ENCODE data around the gene AMN1. TPM values are rescaled to one million over a fixed set of nuclear protein-coding genes. Genes with fewer than 3 reads are reported as not detected.
"Not testable (repeated sequence)": the region's sequence is repeated elsewhere in the genome, so short reads cannot be mapped to it uniquely, and the experiment has no call there.

AMN1 gene
- total and polyA plus RNA-seq, 4 donors = 22.3 to 43.9 (median 39.7) TPM

DNA sequence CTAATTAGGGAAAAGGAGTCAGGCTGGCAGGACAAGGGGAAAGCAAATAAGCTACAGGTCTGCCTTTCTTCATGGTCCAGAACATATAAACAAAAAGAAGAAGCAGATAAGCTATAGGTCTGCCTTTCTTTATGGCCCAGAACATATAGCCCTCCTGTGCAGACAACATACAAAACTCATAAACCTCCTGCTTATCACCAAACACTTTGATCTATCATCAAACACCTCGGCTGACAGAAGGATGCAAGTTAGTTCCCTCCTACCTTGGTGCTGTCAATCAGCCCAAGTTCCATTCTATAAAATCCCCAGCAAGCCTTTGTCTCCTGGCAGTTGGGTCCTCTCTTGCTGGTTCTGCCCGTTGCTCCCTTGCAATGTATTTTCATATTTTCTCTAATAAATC is 23.2 kb downstream of the AMN1 start:
- Histone ChIP-seq H3K4me1 (ENCODE audit: control insufficient read depth, insufficient read depth, low read length) (no peaks in the 10 kb centered on the region), H3K27me3 (ENCODE audit: control insufficient read depth, insufficient read depth, low read length) (no peaks in the 10 kb centered on the region), H3K27ac (ENCODE audit: low read depth, low read length) (no peak overlapping the region), H3K4me3 (ENCODE audit: low read depth, low read length) (no peak overlapping the region), H3K9me3 (ENCODE audit: control insufficient read depth, insufficient read depth, low read length) (no peaks in the 10 kb centered on the region), H3K36me3 (ENCODE audit: control insufficient read depth, insufficient read depth, low read length) (peaks cover 4% of the 10 kb centered on the region)
- WGBS (ENCODE audit: insufficient coverage) = 91% methylated on average over 2 of the region's 2 CpGs
- no peak for DNase-seq (ENCODE audit: low read depth in 4 of 6, low spot score in 6 of 6)

DNA sequence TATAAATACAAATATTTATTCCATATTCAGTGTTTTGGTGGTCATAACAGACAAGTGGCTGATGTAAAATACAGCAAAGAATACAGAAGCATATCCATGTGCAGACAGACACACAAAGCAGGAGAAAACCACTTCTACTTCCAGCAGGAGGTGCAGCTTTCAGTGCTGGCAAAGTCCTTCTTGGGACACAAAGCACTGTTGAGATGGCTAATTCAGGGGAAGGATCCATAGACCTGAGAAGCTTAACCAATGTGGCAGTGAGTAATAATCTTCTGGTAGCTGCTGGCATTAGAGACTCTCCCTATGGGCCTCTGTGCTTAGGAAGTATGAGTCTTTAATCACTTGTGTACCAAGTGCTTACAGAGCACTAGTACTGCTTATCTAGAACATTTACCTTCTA is 26.8 kb downstream of the AMN1 start:
- peak in 1 of 6 donors; percentile 14 for DNase-seq (ENCODE audit: low read depth in 4 of 6, low spot score in 6 of 6)
- Histone ChIP-seq H3K4me3 (ENCODE audit: low read depth, low read length) (no peak overlapping the region), H3K27ac (ENCODE audit: low read depth, low read length) (no peak overlapping the region), H3K4me1 (ENCODE audit: control insufficient read depth, insufficient read depth, low read length) (no peaks in the 10 kb centered on the region), H3K36me3 (ENCODE audit: control insufficient read depth, insufficient read depth, low read length) (peaks cover 10% of the 10 kb centered on the region), H3K27me3 (ENCODE audit: control insufficient read depth, insufficient read depth, low read length) (no peaks in the 10 kb centered on the region), H3K9me3 (ENCODE audit: control insufficient read depth, insufficient read depth, low read length) (no peaks in the 10 kb centered on the region)

DNA sequence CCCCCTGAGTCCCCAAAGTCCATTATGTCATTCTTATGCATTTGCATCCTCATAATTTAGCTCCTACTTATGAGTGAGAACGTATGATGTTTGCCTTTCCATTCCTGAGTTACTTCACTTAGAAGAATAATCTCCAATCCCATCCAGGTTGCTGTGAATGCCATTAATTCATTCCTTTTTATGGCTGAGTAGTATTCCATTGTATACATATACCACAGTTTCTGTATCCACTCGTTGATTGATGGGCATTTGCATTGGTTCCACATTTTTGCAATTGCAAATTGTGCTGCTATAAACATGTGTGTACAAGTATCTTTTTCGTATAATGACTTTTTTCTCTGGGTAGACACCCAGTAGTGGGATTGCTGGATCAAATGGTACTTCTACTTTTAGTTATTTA is 38.9 kb downstream of the AMN1 start:
- H3K4me1 ChIP-seq (ENCODE audit: control insufficient read depth, insufficient read depth, low read length); H3K9me3 ChIP-seq (ENCODE audit: control insufficient read depth, insufficient read depth, low read length); DNase-seq (ENCODE audit: low read depth in 4 of 6, low spot score in 6 of 6); H3K27me3 ChIP-seq (ENCODE audit: control insufficient read depth, insufficient read depth, low read length); H3K27ac ChIP-seq (ENCODE audit: low read depth, low read length); H3K4me3 ChIP-seq (ENCODE audit: low read depth, low read length): not testable (repeated sequence)
- peaks cover 31% of the 10 kb centered on the region for H3K36me3 ChIP-seq (ENCODE audit: control insufficient read depth, insufficient read depth, low read length)
- WGBS (ENCODE audit: insufficient coverage) = no CpG with 5 or more reads among the region's 3 CpGs

DNA sequence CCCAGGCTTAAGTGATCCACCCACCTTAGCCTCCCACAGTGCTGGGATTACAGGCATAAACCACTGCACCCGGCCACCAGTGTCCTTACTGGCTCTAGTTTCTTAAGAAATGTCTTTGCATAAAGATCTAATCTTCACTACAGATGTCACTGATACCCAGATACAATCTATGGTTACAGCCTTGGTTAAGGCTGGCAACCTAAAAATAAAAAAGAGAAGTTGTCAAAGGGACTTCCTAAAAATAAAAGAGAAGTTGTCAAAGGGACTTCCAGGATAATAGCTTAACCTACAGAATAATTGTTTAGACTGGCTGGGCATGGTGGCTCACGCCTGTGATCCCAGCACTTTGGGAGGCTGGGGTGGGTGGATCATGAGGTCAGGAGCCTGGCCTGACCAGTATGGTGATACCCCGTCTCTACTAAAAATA is 41.7 kb downstream of the AMN1 start:
- Histone ChIP-seq H3K9me3 (ENCODE audit: control insufficient read depth, insufficient read depth, low read length) (peaks cover 9% of the 10 kb centered on the region), H3K27ac (ENCODE audit: low read depth, low read length) (no peak overlapping the region), H3K4me3 (ENCODE audit: low read depth, low read length) (no peak overlapping the region), H3K27me3 (ENCODE audit: control insufficient read depth, insufficient read depth, low read length) (no peaks in the 10 kb centered on the region), H3K36me3 (ENCODE audit: control insufficient read depth, insufficient read depth, low read length) (peaks cover 24% of the 10 kb centered on the region), H3K4me1 (ENCODE audit: control insufficient read depth, insufficient read depth, low read length) (no peaks in the 10 kb centered on the region)
- WGBS (ENCODE audit: insufficient coverage) = no CpG with 5 or more reads among the region's 3 CpGs
- no peak for DNase-seq (ENCODE audit: low read depth in 4 of 6, low spot score in 6 of 6)

DNA sequence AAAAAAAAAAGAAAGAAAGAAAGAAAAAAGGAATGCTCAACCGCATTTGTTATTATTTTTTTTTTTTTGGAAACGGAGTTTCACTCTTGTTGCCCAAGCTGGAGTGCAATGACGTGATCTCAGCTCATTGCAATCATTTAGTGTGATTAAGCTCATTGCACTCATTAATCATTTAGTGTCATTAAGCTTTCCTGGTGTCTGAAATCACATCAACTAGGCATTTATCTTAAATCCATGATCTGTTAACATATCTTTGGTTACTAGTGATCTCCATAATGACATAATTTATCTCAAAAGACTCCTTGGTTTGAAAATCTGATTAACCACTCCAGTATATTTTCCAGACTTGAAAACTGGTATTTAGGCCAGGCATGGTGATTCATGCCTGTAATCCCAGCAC is 43.0 kb downstream of the AMN1 start:
- no peaks in the 10 kb centered on the region for H3K27me3 ChIP-seq (ENCODE audit: control insufficient read depth, insufficient read depth, low read length)
- no peaks in the 10 kb centered on the region for H3K4me1 ChIP-seq (ENCODE audit: control insufficient read depth, insufficient read depth, low read length)
- H3K36me3 ChIP-seq (ENCODE audit: control insufficient read depth, insufficient read depth, low read length) = peaks cover 22% of the 10 kb centered on the region
- no peak overlapping the region for H3K27ac ChIP-seq (ENCODE audit: low read depth, low read length)
- WGBS (ENCODE audit: insufficient coverage) = no CpG with 5 or more reads among the region's 3 CpGs
- peaks cover 9% of the 10 kb centered on the region for H3K9me3 ChIP-seq (ENCODE audit: control insufficient read depth, insufficient read depth, low read length)
- H3K4me3 ChIP-seq (ENCODE audit: low read depth, low read length) = no peak overlapping the region
- DNase-seq (ENCODE audit: low read depth in 4 of 6, low spot score in 6 of 6) = no peak

DNA sequence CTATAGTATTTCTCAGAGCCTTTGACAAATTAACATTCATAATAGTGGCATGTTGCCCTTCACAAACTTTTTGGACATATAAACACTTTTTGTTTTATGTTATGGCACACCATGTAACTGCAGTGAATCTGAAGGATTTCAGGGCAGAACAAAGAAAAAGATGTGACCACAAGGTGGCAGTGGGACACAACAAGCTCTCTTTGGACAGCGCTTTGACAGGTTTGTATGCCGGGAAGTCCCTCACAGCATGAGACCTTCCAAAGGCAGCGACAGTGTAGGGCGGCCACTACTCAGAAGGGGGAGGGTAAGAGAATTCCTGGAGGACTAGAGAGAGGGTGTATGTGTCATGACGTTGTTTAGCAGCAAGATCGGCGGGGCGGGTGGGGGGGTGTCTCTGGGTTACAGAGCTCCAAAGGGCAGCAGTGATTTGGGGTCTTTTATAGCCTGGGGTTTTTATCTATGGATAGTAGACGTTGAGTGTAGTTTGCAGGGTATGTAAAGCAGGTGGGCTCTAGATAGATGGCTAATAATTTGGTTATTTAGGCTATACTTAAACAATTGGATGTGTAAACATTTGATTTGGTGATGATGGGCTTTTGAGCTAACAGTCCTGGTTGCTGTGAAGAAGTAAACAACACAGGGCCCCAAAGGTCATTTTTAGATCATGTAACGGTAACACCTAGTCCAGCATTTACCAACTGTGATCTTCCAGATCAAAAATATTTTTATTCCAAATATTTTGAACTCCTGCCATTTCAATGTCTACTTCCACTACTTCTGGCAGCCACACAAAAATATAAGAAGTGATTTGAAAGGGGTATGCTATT is 46.5 kb downstream of the AMN1 start:
- Histone ChIP-seq H3K4me1 (ENCODE audit: control insufficient read depth, insufficient read depth, low read length) (no peaks in the 10 kb centered on the region), H3K36me3 (ENCODE audit: control insufficient read depth, insufficient read depth, low read length) (peaks cover 11% of the 10 kb centered on the region), H3K27me3 (ENCODE audit: control insufficient read depth, insufficient read depth, low read length) (no peaks in the 10 kb centered on the region), H3K27ac (ENCODE audit: low read depth, low read length) (no peak overlapping the region), H3K4me3 (ENCODE audit: low read depth, low read length) (no peak overlapping the region), H3K9me3 (ENCODE audit: control insufficient read depth, insufficient read depth, low read length) (peaks cover 9% of the 10 kb centered on the region)
- peak in 4 of 6 donors; percentile 4 to 59 (median 36) for DNase-seq (ENCODE audit: low read depth in 4 of 6, low spot score in 6 of 6)
- WGBS (ENCODE audit: insufficient coverage) = 64% methylated on average over 9 of the region's 10 CpGs

DNA sequence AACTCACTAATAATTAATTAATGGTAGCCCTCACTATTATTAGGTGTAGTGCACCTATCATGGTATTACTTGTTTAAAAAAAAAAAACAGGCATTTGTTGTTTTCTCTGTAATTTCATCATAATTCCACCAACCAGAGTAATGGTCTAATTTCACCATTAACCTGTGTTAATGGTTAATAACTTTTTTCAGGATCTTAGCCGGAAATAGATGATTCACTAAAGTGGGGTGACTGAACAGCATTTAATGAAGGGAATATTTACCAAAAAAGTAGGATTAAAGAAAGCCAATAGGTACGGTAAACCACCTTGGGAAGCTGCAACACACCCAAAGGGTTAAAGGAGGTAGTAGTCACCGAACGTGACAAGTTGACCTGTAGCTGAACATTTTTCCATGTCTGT is 56.3 kb downstream of the AMN1 start:
- no CpG with 5 or more reads among the region's 4 CpGs for WGBS (ENCODE audit: insufficient coverage)

DNA sequence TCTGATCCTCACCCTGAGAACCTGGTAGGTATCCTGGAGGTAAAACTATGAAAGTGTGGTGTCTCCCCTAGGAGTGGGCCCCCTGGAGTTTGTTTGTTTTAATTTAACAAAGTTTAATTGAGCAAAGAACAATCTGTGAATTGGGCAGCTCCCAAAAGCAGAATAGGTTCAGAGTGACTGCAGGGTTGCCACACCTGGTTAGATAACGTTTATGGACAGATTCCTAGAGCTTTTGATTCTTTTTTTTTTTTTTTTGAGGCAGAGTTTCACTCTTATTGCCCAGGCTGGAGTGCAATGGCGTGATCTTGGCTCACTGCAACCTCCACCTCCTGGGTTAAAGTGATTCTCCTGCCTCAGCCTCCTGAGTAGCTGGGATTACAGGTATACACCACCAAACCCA is 59.2 kb downstream of the AMN1 start:
- not testable (repeated sequence) for H3K27ac ChIP-seq (ENCODE audit: low read depth, low read length); H3K9me3 ChIP-seq (ENCODE audit: control insufficient read depth, insufficient read depth, low read length); H3K4me3 ChIP-seq (ENCODE audit: low read depth, low read length); H3K4me1 ChIP-seq (ENCODE audit: control insufficient read depth, insufficient read depth, low read length); H3K36me3 ChIP-seq (ENCODE audit: control insufficient read depth, insufficient read depth, low read length); DNase-seq (ENCODE audit: low read depth in 4 of 6, low spot score in 6 of 6); H3K27me3 ChIP-seq (ENCODE audit: control insufficient read depth, insufficient read depth, low read length)
- WGBS (ENCODE audit: insufficient coverage) = 100% methylated on average over 1 of the region's 2 CpGs

More for the DNA sequence above, 56.3 kb downstream of the AMN1 start:
- no peak overlapping the region for H3K4me3 ChIP-seq (ENCODE audit: low read depth, low read length)
- no peak overlapping the region for H3K27ac ChIP-seq (ENCODE audit: low read depth, low read length)
- H3K9me3 ChIP-seq (ENCODE audit: control insufficient read depth, insufficient read depth, low read length) = peaks cover 4% of the 10 kb centered on the region
- H3K27me3 ChIP-seq (ENCODE audit: control insufficient read depth, insufficient read depth, low read length) = no peaks in the 10 kb centered on the region
- no peaks in the 10 kb centered on the region for H3K4me1 ChIP-seq (ENCODE audit: control insufficient read depth, insufficient read depth, low read length)
- H3K36me3 ChIP-seq (ENCODE audit: control insufficient read depth, insufficient read depth, low read length) = peaks cover 10% of the 10 kb centered on the region
- no peak for DNase-seq (ENCODE audit: low read depth in 4 of 6, low spot score in 6 of 6)

DNA sequence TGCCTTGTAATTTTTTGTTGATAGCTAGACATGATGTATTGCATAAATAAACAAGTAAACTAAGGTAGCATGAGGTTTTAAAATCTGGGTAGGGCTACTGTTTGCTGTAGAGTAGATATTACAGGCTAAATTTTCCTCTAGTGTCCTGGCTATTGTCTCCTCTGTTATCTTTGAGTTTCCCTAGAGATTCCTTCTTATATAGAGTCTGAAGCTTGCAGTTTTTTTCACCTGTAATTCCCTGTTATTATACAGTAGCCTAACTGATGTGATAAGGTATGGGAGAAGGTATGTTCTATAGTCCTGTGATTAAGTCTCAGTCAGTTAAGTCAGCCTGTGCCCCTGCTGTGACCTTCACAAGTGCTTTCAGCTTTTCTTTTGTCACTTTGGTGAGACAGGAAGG is 59.8 kb downstream of the AMN1 start:
- no peak overlapping the region for H3K4me3 ChIP-seq (ENCODE audit: low read depth, low read length)
- H3K9me3 ChIP-seq (ENCODE audit: control insufficient read depth, insufficient read depth, low read length) = peaks cover 4% of the 10 kb centered on the region
- DNase-seq (ENCODE audit: low read depth in 4 of 6, low spot score in 6 of 6) = no peak
- H3K36me3 ChIP-seq (ENCODE audit: control insufficient read depth, insufficient read depth, low read length) = peaks cover 2% of the 10 kb centered on the region
- H3K27me3 ChIP-seq (ENCODE audit: control insufficient read depth, insufficient read depth, low read length) = no peaks in the 10 kb centered on the region
- no peaks in the 10 kb centered on the region for H3K4me1 ChIP-seq (ENCODE audit: control insufficient read depth, insufficient read depth, low read length)
- no peak overlapping the region for H3K27ac ChIP-seq (ENCODE audit: low read depth, low read length)

DNA sequence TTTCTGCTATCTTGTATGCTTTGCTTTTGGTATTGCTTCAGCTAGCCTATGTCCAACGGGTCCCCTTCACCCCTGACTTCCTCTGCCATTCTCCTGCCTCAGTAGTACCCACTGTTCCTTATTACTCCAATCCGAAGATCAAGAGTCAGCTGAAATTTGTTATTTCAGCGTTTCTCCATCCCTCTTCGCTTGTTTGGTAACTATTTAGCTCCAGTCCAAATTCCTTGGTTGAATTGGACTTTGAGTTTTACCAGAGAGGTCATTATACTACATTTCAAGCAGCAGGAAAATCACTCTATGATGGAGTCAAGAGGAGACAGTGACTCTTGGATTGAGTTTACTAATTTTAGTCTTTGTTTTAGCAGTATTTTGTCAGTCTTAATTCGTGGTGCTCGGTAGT is 64.8 kb downstream of the AMN1 start:
- no peaks in the 10 kb centered on the region for H3K36me3 ChIP-seq (ENCODE audit: control insufficient read depth, insufficient read depth, low read length)
- WGBS (ENCODE audit: insufficient coverage) = 57% methylated on average over 1 of the region's 6 CpGs
- H3K4me3 ChIP-seq (ENCODE audit: low read depth, low read length) = no peak overlapping the region
- H3K9me3 ChIP-seq (ENCODE audit: control insufficient read depth, insufficient read depth, low read length) = peaks cover under 1% of the 10 kb centered on the region
- DNase-seq (ENCODE audit: low read depth in 4 of 6, low spot score in 6 of 6) = no peak
- H3K27ac ChIP-seq (ENCODE audit: low read depth, low read length) = no peak overlapping the region
- H3K27me3 ChIP-seq (ENCODE audit: control insufficient read depth, insufficient read depth, low read length) = no peaks in the 10 kb centered on the region
- H3K4me1 ChIP-seq (ENCODE audit: control insufficient read depth, insufficient read depth, low read length) = peaks cover 5% of the 10 kb centered on the region

Data from spinal cord (tissue), 10 donors.